Stomach smooth muscle (tissue), 2 donors: ENCODE measurements around the gene MFSD11.
"Not testable (repeated sequence)": the region's sequence is repeated elsewhere in the genome, so short reads cannot be mapped to it uniquely, and the experiment has no call there.

Experiments
- H3K27ac ChIP-seq: one replicate; pipeline ENCODE4 v1.7.0; 2013; ENCODE audit warnings: mild to moderate bottlenecking, low read length, inconsistent platforms
- H3K27me3 ChIP-seq, 2 donors: one replicate each; pipeline ENCODE4 v1.7.0; 2013; ENCODE audit warnings: low read length in 2 of 2; ENCODE audit not compliant: insufficient read depth in 2 of 2, control insufficient read depth in 1 of 2
- H3K36me3 ChIP-seq, 2 donors: one replicate each; pipeline ENCODE4 v1.7.0; 2013; ENCODE audit warnings: low read length in 2 of 2; ENCODE audit not compliant: control insufficient read depth in 2 of 2, insufficient read depth in 2 of 2
- H3K4me1 ChIP-seq: one replicate; pipeline ENCODE4 v1.7.0; 2013; ENCODE audit warnings: low read length; ENCODE audit not compliant: control insufficient read depth, insufficient read depth
- H3K4me3 ChIP-seq, 2 donors: one replicate each; pipeline ENCODE4 v1.7.0; 2013; ENCODE audit warnings: low read length in 2 of 2
- H3K9ac ChIP-seq, 2 donors: one replicate each; pipeline ENCODE4 v1.7.0; 2013; ENCODE audit warnings: low read length in 2 of 2, mild to moderate bottlenecking in 1 of 2
- H3K9me3 ChIP-seq, 2 donors: one replicate each; pipeline ENCODE4 v1.7.0; 2013; ENCODE audit warnings: low read length in 2 of 2; ENCODE audit not compliant: control insufficient read depth in 2 of 2
- donor health status: healthy.
- donor health status: Pancreatic carcinoma.

MFSD11 gene

GRCh38 chr17:76736349-76737081 is 1.4 kb upstream of the MFSD11 start:
- peaks cover 16 to 29% of the 10 kb centered on the region in 2 donors for H3K36me3 ChIP-seq
- H3K9me3 ChIP-seq: no peaks in the 10 kb centered on the region
- peak overlapping the region; percentile 95 for H3K27ac ChIP-seq
- no peaks in the 10 kb centered on the region for H3K27me3 ChIP-seq
- peak overlapping the region; percentile 87 to 97 for H3K4me3 ChIP-seq
- peaks cover 48% of the 10 kb centered on the region for H3K4me1 ChIP-seq
- peak overlapping the region; percentile 90 to 91 for H3K9ac ChIP-seq

GRCh38 chr17:76737082-76737675 is 740 bp upstream of the MFSD11 start, which contains the start of gene SRSF2:
TSS of gene SRSF2 (minus strand) at chr17:76737331. CDS start at chr17:76737160, 171 bp downstream.
- H3K4me1 ChIP-seq: peaks cover 42% of the 10 kb centered on the region

GRCh38 chr17:76738468-76738850 is 540 bp downstream of the MFSD11 start:
- Histone ChIP-seq H3K4me1 (peaks cover 32% of the 10 kb centered on the region), H3K4me3 (peak overlapping the region; percentile 71 to 86), H3K27ac (peak overlapping the region; percentile 95), H3K36me3 (peaks cover 10 to 25% of the 10 kb centered on the region in 2 donors), H3K9me3 (no peaks in the 10 kb centered on the region), H3K9ac (peak overlapping the region; percentile 74 to 90), H3K27me3 (no peaks in the 10 kb centered on the region)

More at GRCh38 chr17:76737082-76737675, 740 bp upstream of the MFSD11 start, which contains the start of gene SRSF2:
- no peaks in the 10 kb centered on the region for H3K9me3 ChIP-seq
- peaks cover 15 to 29% of the 10 kb centered on the region in 2 donors for H3K36me3 ChIP-seq
- peak within 1 kb of the TSS; percentile 90 to 91 for H3K9ac ChIP-seq
- no peaks in the 10 kb centered on the region for H3K27me3 ChIP-seq
- peak within 1 kb of the TSS; percentile 87 to 97 for H3K4me3 ChIP-seq
- peak within 1 kb of the TSS; percentile 95 for H3K27ac ChIP-seq

- Histone ChIP-seq H3K27ac (peak overlapping the region; percentile 67), H3K4me1 (peaks cover 21% of the 10 kb centered on the region), H3K36me3 (peaks cover 11 to 22% of the 10 kb centered on the region in 2 donors)
- H3K4me3 ChIP-seq, H3K9ac ChIP-seq, H3K9me3 ChIP-seq, H3K27me3 ChIP-seq: not testable (repeated sequence)
These were observed 1.7 kb downstream of the MFSD11 start for GRCh38 chr17:76739568-76740115.

GRCh38 chr17:76740329-76741118 is 2.6 kb downstream of the MFSD11 start:
- Histone ChIP-seq H3K36me3 (peaks cover 20 to 25% of the 10 kb centered on the region in 2 donors), H3K27ac (peak overlapping the region; percentile 67), H3K27me3 (no peaks in the 10 kb centered on the region), H3K9me3 (no peaks in the 10 kb centered on the region), H3K9ac (no peak overlapping the region), H3K4me3 (peak overlapping the region in 1 of 2 donors; percentile 40), H3K4me1 (peaks cover 16% of the 10 kb centered on the region)

- no peak overlapping the region for H3K4me3 ChIP-seq
- H3K9ac ChIP-seq: no peak overlapping the region
- no peaks in the 10 kb centered on the region for H3K27me3 ChIP-seq
- no peak overlapping the region for H3K27ac ChIP-seq
- no peaks in the 10 kb centered on the region for H3K9me3 ChIP-seq
- H3K36me3 ChIP-seq: peaks cover 21 to 23% of the 10 kb centered on the region in 2 donors
- H3K4me1 ChIP-seq: peaks cover 11% of the 10 kb centered on the region
These were observed 5.0 kb downstream of the MFSD11 start for GRCh38 chr17:76742958-76743357.

- H3K9ac ChIP-seq: no peak overlapping the region
- H3K9me3 ChIP-seq: no peaks in the 10 kb centered on the region
- H3K4me1 ChIP-seq: peaks cover 7% of the 10 kb centered on the region
- no peak overlapping the region for H3K27ac ChIP-seq
- H3K4me3 ChIP-seq: no peak overlapping the region
- no peaks in the 10 kb centered on the region for H3K27me3 ChIP-seq
- H3K36me3 ChIP-seq: peaks cover 23 to 26% of the 10 kb centered on the region in 2 donors
These were observed 6.8 kb downstream of the MFSD11 start for GRCh38 chr17:76744747-76745146.

- H3K27me3 ChIP-seq, H3K9ac ChIP-seq, H3K9me3 ChIP-seq, H3K4me1 ChIP-seq, H3K27ac ChIP-seq, H3K4me3 ChIP-seq: not testable (repeated sequence)
- H3K36me3 ChIP-seq: peaks cover 23 to 28% of the 10 kb centered on the region in 2 donors
These were observed 7.9 kb downstream of the MFSD11 start for GRCh38 chr17:76745785-76746184.

- Histone ChIP-seq H3K4me3 (no peak overlapping the region), H3K9me3 (no peaks in the 10 kb centered on the region), H3K36me3 (peaks cover 22 to 27% of the 10 kb centered on the region in 2 donors), H3K9ac (no peak overlapping the region), H3K27me3 (no peaks in the 10 kb centered on the region), H3K27ac (no peak overlapping the region), H3K4me1 (no peaks in the 10 kb centered on the region)
These were observed 9.9 kb downstream of the MFSD11 start for GRCh38 chr17:76747716-76748363.

GRCh38 chr17:76748657-76749056 is 10.7 kb downstream of the MFSD11 start:
- Histone ChIP-seq H3K4me3 (no peak overlapping the region), H3K27ac (no peak overlapping the region), H3K4me1 (no peaks in the 10 kb centered on the region), H3K27me3 (no peaks in the 10 kb centered on the region), H3K9ac (no peak overlapping the region), H3K9me3 (no peaks in the 10 kb centered on the region), H3K36me3 (peaks cover 22 to 27% of the 10 kb centered on the region in 2 donors)
